Measurements from ENCODE around the gene HHIP. TPM values are rescaled to one million over a fixed set of nuclear protein-coding genes. Genes with fewer than 3 reads are reported as not detected.

HHIP gene
- total RNA-seq, 6 experiments from 2014 or later, result 0.09 to 1.1 (median 0.42) TPM

DNA sequence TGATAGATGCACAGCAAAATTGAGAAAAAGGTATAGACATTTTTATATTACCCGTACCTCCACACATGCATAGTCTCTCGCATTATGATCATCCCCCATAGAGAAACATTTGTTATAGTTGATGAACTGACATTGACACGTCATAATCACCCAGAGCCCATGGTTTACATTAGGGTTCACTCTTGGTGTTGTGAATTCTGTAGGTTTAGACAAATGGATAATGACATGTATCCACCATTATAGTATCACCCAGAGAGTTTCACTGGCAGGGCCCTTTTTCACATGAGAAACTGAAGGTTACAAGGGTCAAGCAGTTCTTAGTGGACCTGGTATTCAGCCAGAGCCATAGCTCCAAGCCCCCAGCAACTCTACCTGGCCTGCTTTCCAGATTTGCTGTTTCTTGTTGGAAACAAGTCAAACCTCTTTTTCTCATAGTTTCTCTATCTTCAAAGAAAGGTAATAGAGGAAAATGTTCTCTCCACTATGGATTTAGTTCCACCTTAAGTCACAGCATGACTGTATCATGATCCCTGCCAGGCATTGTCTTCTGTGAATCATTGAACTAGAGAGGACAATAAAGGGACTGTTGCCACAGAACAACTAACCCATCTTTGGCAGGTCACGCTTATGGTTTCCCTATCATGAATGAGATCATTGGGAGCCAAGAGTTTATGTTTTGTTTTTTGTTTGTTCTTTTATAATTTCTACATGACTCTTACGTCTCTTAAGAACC lies 64.0 kb downstream of the HHIP start:
- TF ChIP-seq CTCF (IDR thresholded peaks at IDR 0.05), result no peak
- Mint-ChIP-seq H3K4me1 (ENCODE audit: low read depth) (peaks cover 70% of the 10 kb centered on the region), H3K27me3 (ENCODE audit: insufficient read depth) (no peaks in the 10 kb centered on the region), H3K4me3 (no peak overlapping the region), H3K9me3 (no peaks in the 10 kb centered on the region), H3K27ac (peak overlapping the region; percentile 29; the same call in 1 of the 2 replicates), H3K36me3 (ENCODE audit: low read depth) (no peaks in the 10 kb centered on the region)
- DNase-seq, result peak; percentile 68

DNA sequence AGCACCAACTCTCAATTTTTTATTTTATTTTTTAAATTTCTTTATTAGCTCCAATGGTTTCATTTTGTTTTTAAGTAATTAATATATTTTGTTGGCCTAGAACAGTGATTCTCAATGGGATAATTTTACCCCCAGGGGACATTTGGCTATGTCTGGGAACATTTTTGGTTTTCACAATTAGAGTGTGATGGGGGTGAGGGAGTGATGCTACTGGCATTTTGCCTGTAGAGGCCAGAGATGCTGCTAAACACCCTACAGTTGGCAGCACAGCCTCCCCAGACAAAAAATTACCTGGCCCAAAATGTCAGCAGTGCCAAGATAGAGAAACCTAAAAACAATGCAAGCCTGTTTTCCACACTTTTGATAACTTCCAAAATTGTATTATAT lies 64.6 kb downstream of the HHIP start:
- no peak for DNase-seq
- H3K27ac Mint-ChIP-seq, result 0 out of 2 replicates have a peak overlapping the region, but pooled peaks have one; percentile 29
- peaks cover 68% of the 10 kb centered on the region for H3K4me1 Mint-ChIP-seq (ENCODE audit: low read depth)
- no peaks in the 10 kb centered on the region for H3K36me3 Mint-ChIP-seq (ENCODE audit: low read depth)
- no peak for TF ChIP-seq CTCF (IDR thresholded peaks at IDR 0.05)
- no peaks in the 10 kb centered on the region for H3K27me3 Mint-ChIP-seq (ENCODE audit: insufficient read depth)
- no peak overlapping the region for H3K4me3 Mint-ChIP-seq
- H3K9me3 Mint-ChIP-seq, result no peaks in the 10 kb centered on the region

GRCh38 chr4:144711700-144712456 lies 65.9 kb downstream of the HHIP start:
- TF ChIP-seq CTCF (IDR thresholded peaks at IDR 0.05), result no peak

DNA sequence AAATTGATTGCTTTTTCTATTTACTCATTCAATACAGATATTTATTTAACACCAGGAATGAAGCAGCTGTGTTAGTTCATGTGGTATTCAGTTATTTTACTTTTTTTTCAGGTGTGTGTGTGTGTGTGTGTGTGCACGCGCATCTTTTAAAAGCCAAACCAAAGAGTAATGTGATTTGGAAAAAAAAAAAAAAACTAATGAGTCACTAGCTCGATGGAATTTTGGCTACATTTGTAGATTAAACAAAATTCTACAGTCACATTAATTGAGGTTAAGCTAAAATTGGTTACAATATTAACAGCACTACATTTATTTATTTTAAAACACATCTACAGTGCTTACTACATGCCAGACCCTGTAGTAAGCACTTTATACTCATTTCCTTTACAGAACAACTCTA lies 66.8 kb downstream of the HHIP start:
- Mint-ChIP-seq H3K4me3 (no peak overlapping the region), H3K36me3 (ENCODE audit: low read depth) (no peaks in the 10 kb centered on the region), H3K4me1 (ENCODE audit: low read depth) (peaks cover 59% of the 10 kb centered on the region), H3K9me3 (no peaks in the 10 kb centered on the region), H3K27me3 (ENCODE audit: insufficient read depth) (no peaks in the 10 kb centered on the region), H3K27ac (no peak overlapping the region)
- DNase-seq, result peak; percentile 8
- TF ChIP-seq CTCF (IDR thresholded peaks at IDR 0.05), result no peak

More at GRCh38 chr4:144711700-144712456, 65.9 kb downstream of the HHIP start:
- Mint-ChIP-seq H3K4me1 (ENCODE audit: low read depth) (peaks cover 59% of the 10 kb centered on the region), H3K27me3 (ENCODE audit: insufficient read depth) (no peaks in the 10 kb centered on the region), H3K36me3 (ENCODE audit: low read depth) (no peaks in the 10 kb centered on the region), H3K27ac (no peak overlapping the region), H3K9me3 (no peaks in the 10 kb centered on the region), H3K4me3 (no peak overlapping the region)
- DNase-seq, result no peak

DNA sequence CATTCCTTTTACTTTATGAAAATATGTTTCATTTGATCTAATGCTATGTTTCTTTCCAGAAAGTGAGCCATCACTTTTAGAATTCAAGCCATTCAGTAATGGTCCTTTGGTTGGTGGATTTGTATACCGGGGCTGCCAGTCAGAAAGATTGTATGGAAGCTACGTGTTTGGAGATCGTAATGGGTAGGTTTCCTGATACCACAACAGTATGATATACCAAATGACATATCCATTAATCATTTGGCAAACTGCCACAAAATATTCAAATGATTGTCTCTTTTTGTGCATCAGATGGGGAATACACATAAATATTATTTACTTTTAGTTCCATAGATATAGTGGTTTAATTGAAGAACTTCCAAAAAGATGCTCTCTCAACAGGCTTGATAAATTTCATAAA lies 68.2 kb downstream of the HHIP start:
- no peaks in the 10 kb centered on the region for H3K9me3 Mint-ChIP-seq
- peaks cover 47% of the 10 kb centered on the region for H3K4me1 Mint-ChIP-seq (ENCODE audit: low read depth)
- H3K27ac Mint-ChIP-seq, result no peak overlapping the region
- no peak for TF ChIP-seq CTCF (IDR thresholded peaks at IDR 0.05)
- H3K36me3 Mint-ChIP-seq (ENCODE audit: low read depth), result no peaks in the 10 kb centered on the region
- no peaks in the 10 kb centered on the region for H3K27me3 Mint-ChIP-seq (ENCODE audit: insufficient read depth)
- no peak for DNase-seq
- no peak overlapping the region for H3K4me3 Mint-ChIP-seq
